ENCODE measurements around the gene RSU1.

RSU1 gene

GRCh38 chr10:16728266-16728665, 89.0 kb downstream of the RSU1 start:
- DNase-seq, result no peak

DNA sequence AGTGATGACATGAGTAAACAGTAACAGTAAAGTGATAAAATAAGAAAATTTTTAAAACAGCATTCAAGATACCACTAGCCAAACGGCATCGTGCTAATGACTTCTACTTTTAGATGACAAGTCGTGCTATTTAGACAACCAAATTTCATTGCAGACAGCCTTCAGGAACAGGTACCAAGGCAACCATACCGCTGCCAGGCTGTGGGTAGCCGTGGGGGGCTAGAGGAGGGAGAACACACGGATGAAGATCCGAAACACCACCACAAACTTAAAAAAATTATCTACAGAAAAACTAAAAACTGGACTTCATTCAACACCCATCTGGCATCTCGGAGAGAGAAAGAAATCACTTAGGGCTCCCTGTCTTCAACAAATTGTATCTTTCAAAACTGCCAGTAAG, 89.6 kb downstream of the RSU1 start:
- no peak for DNase-seq

DNA sequence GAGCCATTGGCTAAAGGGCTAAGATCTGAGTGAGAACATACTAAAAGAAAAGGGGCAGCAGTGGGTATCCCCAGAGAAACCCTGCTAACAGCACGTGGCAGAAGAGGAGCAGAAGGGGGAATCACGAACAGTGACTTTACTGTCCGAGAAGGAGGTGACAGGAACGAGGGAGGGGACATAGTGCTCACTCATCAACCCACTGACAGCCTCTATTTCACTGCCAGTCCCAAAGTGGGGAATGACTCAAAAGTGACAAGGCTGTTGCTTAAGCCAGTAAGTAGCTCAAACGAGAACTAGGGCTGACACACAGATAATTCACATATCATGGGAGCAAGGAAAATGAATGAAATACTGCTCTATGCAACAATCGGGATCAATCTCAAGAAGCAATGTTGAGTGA, 92.7 kb downstream of the RSU1 start:
- no peak for DNase-seq

- no peak for DNase-seq
These were observed 96.4 kb downstream of the RSU1 start for GRCh38 chr10:16720812-16721211.

- DNase-seq, result peak; percentile 4
These were observed 99.4 kb downstream of the RSU1 start for GRCh38 chr10:16717622-16718395.

DNA sequence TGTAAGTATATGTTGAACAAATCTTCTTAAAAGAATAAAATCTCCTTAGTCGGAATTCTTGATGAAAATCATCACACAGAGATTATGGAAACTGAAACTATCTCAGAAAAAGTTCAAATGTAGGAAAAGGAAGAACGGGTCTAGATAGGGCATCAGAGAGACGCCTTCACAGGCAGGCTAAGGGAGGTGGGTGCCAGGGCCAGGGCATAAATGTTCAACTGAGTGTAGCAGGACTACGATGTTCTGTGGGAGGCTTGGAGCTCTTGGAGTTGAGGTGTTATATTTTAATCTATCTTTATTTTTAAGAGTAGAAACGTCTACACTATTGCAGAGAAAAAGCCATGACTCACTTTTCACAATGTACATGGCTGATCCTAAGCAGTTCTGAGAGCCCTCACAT, 101.2 kb downstream of the RSU1 start:
- DNase-seq, result no peak

DNA sequence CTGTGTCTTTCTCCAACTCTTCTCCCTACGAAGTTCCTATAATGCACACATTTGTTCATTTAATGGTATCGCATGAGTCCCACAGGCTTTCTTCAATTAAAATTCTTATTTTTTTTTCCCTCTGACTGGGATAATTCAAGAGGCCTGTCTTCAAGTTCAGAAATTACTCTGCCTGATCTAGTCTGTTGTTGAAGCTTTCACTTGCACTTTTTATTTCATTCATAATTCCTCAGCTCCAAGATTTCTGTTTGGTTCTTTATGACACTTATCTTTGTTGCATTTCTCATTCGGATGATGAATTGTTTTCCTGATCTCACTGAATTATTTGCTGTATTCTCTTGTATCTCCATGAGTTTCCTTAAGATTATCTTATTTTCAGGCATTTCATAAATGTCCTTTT, 103.9 kb downstream of the RSU1 start:
- DNase-seq, result no peak

DNA sequence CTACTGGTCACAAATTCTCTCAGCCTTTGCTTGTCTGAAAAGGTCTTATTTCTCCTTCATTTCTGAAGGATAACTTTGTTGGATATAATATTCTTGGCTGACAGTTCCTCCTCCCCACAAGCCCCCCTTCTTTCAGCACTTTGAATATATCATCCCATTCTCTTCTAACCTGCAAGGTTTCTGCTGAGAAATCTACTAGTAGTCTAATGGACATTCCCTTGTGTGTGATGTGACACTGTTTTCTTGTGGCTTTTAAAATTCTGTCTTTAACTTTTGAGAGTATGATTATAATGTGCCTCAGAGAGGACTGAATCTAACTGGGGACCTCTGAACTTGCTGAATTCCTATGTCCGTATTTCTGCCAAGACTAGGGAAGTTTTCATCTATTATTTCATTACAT, 104.3 kb downstream of the RSU1 start:
- no peak for DNase-seq

DNA sequence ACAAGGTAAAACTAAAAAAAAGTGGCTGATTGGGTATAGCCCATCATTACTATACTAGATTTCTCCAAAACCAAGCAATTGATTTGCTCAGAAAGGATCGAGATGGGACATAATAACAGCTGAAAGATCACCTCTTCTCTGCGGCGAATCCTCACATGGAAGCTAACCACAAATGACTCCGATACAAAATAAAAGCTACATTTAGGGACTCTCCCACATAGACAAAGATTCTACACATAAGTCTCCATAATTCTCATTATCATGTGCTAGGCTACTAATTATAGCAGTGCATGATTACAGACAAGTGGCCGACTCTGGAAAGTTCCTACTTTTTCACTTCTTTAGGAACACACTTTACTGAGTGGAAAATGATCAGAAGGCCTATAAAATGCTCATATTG, 116.9 kb downstream of the RSU1 start:
- DNase-seq, result no peak

- DNase-seq, result no peak
These were observed 117.7 kb downstream of the RSU1 start for GRCh38 chr10:16699435-16700057.

DNA sequence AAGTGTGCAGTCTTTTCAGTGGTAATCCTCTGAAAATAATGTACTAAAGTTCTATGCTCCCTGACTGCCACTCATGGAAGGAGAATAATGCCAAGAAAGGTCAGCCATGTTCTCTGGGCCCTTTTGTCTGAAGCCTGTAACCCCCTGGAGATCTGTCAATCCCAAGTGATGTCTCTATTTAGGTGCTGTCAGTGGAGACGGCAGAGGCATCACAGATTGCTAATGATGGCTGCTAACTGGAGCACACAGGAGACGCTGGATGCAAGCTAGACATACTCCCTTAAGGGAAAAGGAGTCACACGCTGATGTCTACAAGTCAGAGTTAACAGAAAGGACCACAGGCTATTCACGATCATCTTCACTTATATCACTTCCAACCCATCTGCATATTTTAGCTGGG, 118.8 kb downstream of the RSU1 start:
- no peak for DNase-seq

DNA sequence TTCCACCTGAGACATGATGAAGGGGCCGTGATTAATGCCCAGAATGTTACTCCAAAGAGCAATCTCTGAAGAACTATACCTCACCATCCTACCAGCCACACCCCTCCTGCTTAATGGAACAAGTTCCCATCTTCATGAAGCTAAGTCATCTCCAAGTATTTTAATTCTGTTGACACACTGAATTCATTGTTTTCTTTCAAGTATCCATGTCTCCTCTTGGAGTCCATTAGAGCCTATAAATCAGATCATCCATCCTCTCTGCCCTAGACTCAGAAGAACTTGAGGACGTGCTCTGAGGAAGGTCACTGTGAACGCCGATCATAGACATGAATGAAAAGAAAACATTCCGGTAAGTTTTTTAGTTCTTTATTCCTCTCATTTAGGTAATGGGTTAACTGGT, 126.8 kb downstream of the RSU1 start:
- DNase-seq, result no peak

DNA sequence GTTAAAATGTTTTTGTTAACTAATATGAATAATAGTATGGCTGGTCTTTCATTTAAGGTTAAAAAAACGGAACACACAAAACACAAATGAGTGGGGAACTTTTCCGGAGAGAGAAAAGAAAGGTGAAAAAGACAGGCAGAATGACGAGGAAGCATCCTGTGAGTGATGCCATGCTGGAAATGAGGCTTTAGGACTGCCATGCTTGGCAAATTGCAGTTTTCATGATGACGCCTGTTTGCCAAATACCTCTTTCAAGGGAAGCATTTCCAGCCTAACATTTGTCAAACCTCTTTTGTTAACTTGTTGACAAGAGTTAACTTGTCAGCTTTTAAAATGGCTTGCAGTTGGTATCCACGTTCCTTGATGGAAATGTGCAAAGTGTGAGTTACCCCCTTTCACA, 127.5 kb downstream of the RSU1 start:
- no peak for DNase-seq

DNA sequence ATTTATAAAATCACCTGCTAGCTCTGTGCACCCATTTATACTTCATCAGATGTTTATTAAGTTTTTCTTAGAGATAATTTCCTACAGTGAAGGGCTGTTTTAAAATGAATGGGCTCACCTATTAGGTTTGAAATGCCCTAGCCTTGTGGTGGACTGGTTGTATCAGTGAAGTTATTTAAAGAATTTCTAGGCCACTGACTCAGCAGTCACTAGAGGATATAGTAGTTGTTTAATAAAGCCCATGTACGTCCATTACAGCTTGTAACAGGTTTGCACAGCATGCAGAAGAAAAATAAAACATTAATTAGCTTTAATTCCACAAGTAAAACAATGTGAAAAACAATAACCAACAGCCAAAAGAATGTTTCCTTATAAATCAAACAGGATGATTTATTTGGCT, 128.0 kb downstream of the RSU1 start:
- DNase-seq, result no peak

DNA sequence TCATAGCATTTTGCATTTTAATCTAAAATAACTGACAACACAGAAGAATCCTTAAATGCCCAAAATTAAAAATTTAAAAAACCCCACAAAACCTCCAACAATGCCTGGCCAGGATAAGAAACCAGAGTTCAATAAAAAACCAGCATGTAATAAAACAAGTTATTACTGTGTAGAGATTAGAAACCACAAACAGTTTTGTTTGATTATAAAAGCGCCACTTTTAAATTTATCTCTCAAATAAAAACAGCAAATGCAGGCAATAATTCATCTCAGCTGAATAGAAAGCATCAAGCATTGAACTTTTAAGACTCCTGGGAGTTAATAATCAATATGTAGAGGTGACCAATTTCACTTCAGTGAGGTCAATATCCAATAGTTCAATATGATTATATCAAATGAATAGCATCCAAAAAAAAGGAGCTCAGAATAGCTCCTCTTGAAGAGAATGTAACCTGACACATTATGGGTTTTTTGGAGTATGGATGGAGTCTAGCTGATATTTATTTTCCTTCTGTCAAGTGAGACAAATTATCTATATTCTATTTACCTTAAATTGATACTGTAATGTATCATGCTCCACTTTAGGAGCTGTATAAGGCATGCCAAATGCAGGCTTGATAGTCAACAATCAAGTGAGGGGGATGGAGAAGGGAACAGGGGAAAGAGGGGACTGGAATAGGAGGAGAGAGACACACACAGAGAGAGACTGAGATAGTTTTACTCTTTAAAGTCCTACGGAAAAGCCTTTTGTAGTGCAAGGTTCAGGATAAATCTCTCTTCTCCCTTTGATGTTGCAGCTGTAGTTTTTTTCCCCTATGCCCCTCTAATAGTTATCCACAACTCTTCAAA, 130.9 kb downstream of the RSU1 start:
- DNase-seq, result no peak

DNA sequence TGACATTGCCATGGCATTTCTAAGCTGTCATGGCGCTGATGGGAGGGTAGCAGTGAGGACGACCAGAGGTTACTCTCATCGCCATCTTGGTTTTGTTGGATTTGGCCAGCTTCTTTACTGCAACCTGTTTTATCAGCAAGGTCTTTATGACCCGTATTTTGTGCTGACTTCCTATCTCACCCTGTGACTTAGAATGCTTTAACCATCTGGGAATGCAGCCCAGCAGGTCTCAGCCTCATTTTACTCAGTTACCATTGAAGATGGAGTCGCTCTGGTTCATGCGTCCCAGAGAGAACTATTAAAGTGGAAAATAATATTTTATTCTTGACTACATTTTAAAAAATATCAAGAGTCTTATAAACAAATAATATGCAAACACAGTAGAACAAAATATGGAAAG, 131.7 kb downstream of the RSU1 start:
- DNase-seq, result no peak

DNA sequence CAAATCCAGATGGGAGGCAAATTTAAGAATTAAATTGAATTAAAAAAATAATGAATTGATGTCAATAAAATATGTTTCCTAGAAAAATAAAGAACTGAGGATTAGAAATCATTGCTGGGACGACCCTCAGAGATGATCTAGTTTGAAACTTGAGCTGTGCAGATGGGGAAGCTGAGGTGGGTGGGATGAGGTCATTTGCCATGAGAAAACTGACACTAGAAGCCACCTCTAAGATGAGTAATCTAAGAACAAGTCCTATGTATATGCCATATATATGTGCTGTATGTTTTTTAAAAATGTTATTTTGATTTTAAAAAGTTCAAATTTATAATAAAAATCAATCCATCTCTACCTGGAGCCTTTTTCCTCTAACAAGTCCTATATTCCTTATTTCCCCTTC, 135.7 kb downstream of the RSU1 start:
- DNase-seq, result no peak

GRCh38 chr10:16679511-16679910, 137.7 kb downstream of the RSU1 start:
- no peak for DNase-seq

GRCh38 chr10:16675334-16675733, 141.9 kb downstream of the RSU1 start:
- DNase-seq, result no peak

DNA sequence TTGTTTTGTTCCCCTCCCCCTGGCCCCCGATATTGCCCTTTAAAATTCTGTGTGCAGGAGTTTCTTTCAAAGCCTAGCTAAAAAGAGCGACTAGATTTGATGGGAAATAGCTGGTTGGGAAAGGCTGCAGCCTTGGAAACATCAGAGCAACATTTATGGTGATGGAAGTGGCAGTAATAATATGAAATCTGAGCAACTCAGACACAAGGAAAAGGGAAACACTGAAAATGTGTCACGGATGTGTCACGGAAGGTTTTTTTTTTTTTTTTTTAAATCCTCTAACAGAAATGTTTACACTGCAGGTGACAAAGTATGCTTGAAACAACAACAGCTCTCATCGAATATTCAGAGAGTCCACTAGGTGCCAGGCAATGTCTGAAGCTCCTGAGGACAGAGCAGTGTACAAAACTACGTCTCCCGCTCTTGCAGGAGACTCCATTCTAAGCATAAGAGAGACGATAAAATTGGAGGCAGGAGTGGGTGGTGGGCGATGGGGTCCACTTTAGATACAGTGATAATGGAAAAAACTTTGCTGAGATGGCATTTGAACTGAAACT, 143.0 kb downstream of the RSU1 start:
- DNase-seq, result no peak

- DNase-seq, result no peak
These were observed 143.8 kb downstream of the RSU1 start for GRCh38 chr10:16673443-16673842.

DNA sequence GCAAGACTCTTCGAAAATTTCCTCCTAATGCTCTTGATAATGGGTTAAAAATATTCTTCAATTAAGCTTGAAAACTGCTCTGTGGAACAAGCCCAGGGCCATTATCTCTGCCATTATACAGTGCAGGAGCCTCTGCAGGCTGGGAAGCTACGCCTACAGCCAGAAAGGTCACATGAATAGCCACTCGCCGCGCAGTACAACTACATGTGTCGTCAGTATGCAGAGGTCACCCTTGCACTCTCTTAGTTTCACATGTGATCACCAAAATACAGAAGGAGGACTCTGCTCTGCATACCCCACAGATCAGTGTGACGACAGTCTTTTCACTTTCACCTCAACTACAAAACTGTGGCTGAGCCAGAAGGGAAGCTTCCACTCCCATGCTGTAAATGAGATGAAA, 153.8 kb downstream of the RSU1 start:
- no peak for DNase-seq

GRCh38 chr10:16662923-16663322, 154.3 kb downstream of the RSU1 start:
- DNase-seq, result no peak

- DNase-seq, result no peak
These were observed 160.3 kb downstream of the RSU1 start for GRCh38 chr10:16656895-16657294.
